ENCODE data around the gene MYLK. TPM values are rescaled to one million over a fixed set of nuclear protein-coding genes. Genes with fewer than 3 reads are reported as not detected.

MYLK gene
- 10 to 100 TPM; 40.5 to 47.7 TPM for total RNA-seq
- 10 to 100 TPM; 17.0 to 21.6 TPM for polyA plus RNA-seq (ENCODE audit: insufficient read length in 2 of 2)
- long read RNA-seq, donor 1, full-length matches to known transcripts, result 13 of 13 reads
- long read RNA-seq, donor 1, partial matches to known transcripts, result 0 of 13 reads
- long read RNA-seq, donor 1, other reads (novel, unspliced or antisense), result 0 of 13 reads
- long read RNA-seq, donor 2, full-length matches to known transcripts, result 2 of 2 reads
- long read RNA-seq, donor 2, partial matches to known transcripts, result 0 of 2 reads
- long read RNA-seq, donor 2, other reads (novel, unspliced or antisense), result 0 of 2 reads
- long read RNA-seq, donor 3, full-length matches to known transcripts, result 8 of 8 reads
- long read RNA-seq, donor 3, partial matches to known transcripts, result 0 of 8 reads
- long read RNA-seq, donor 3, other reads (novel, unspliced or antisense), result 0 of 8 reads
- long read RNA-seq, donor 4, full-length matches to known transcripts, result 38 of 57 reads
- long read RNA-seq, donor 4, partial matches to known transcripts, result 19 of 57 reads
- long read RNA-seq, donor 4, other reads (novel, unspliced or antisense), result 0 of 57 reads

GRCh38 chr3:123884203-123884831, at the start of gene MYLK:
Gene MYLK (minus strand): TSS chr3:123884332. CDS start chr3:123793841, 90,491 bp downstream.
- peak in 4 of 6 donors; percentile 10 to 72 (median 44) for DNase-seq (ENCODE audit: low read depth in 4 of 6, low spot score in 6 of 6)
- Histone ChIP-seq H3K27ac (ENCODE audit: low read depth, low read length) (no peak within 1 kb of the TSS), H3K27me3 (ENCODE audit: control insufficient read depth, insufficient read depth, low read length) (peaks cover 12% of the 10 kb centered on the region), H3K4me3 (ENCODE audit: low read depth, low read length) (peak within 1 kb of the TSS; percentile 40), H3K4me1 (ENCODE audit: control insufficient read depth, insufficient read depth, low read length) (peaks cover 11% of the 10 kb centered on the region), H3K36me3 (ENCODE audit: control insufficient read depth, insufficient read depth, low read length) (no peaks in the 10 kb centered on the region), H3K9me3 (ENCODE audit: control insufficient read depth, insufficient read depth, low read length) (no peaks in the 10 kb centered on the region)
- WGBS (ENCODE audit: insufficient coverage), result 0% methylated on average over 63 of the region's 70 CpGs

GRCh38 chr3:123930445-123930844, 46.3 kb upstream of the MYLK start:
- DNase-seq (ENCODE audit: low read depth in 4 of 6, low spot score in 6 of 6), result no peak
- no peak overlapping the region for H3K4me3 ChIP-seq (ENCODE audit: low read depth, low read length)
- no peaks in the 10 kb centered on the region for H3K9me3 ChIP-seq (ENCODE audit: control insufficient read depth, insufficient read depth, low read length)
- no peaks in the 10 kb centered on the region for H3K4me1 ChIP-seq (ENCODE audit: control insufficient read depth, insufficient read depth, low read length)
- H3K27ac ChIP-seq (ENCODE audit: low read depth, low read length), result no peak overlapping the region
- no peaks in the 10 kb centered on the region for H3K27me3 ChIP-seq (ENCODE audit: control insufficient read depth, insufficient read depth, low read length)
- H3K36me3 ChIP-seq (ENCODE audit: control insufficient read depth, insufficient read depth, low read length), result peaks cover 13% of the 10 kb centered on the region

GRCh38 chr3:123929325-123929724, 45.2 kb upstream of the MYLK start:
- Histone ChIP-seq H3K36me3 (ENCODE audit: control insufficient read depth, insufficient read depth, low read length) (peaks cover 15% of the 10 kb centered on the region), H3K4me3 (ENCODE audit: low read depth, low read length) (no peak overlapping the region)
- WGBS (ENCODE audit: insufficient coverage), result 90% methylated on average over 4 of the region's 9 CpGs

GRCh38 chr3:123926396-123926795, 42.3 kb upstream of the MYLK start:
- DNase-seq (ENCODE audit: low read depth in 4 of 6, low spot score in 6 of 6), result no peak
- Histone ChIP-seq H3K27me3 (ENCODE audit: control insufficient read depth, insufficient read depth, low read length) (no peaks in the 10 kb centered on the region), H3K4me1 (ENCODE audit: control insufficient read depth, insufficient read depth, low read length) (no peaks in the 10 kb centered on the region), H3K9me3 (ENCODE audit: control insufficient read depth, insufficient read depth, low read length) (peaks cover 4% of the 10 kb centered on the region), H3K27ac (ENCODE audit: low read depth, low read length) (no peak overlapping the region), H3K36me3 (ENCODE audit: control insufficient read depth, insufficient read depth, low read length) (peaks cover 8% of the 10 kb centered on the region), H3K4me3 (ENCODE audit: low read depth, low read length) (no peak overlapping the region)

More at GRCh38 chr3:123929325-123929724, 45.2 kb upstream of the MYLK start:
- no peak for DNase-seq (ENCODE audit: low read depth in 4 of 6, low spot score in 6 of 6)
- no peaks in the 10 kb centered on the region for H3K9me3 ChIP-seq (ENCODE audit: control insufficient read depth, insufficient read depth, low read length)
- H3K27ac ChIP-seq (ENCODE audit: low read depth, low read length), result no peak overlapping the region
- H3K27me3 ChIP-seq (ENCODE audit: control insufficient read depth, insufficient read depth, low read length), result no peaks in the 10 kb centered on the region
- no peaks in the 10 kb centered on the region for H3K4me1 ChIP-seq (ENCODE audit: control insufficient read depth, insufficient read depth, low read length)

- Histone ChIP-seq H3K4me3 (ENCODE audit: low read depth, low read length) (no peak overlapping the region), H3K27ac (ENCODE audit: low read depth, low read length) (no peak overlapping the region), H3K9me3 (ENCODE audit: control insufficient read depth, insufficient read depth, low read length) (peaks cover 7% of the 10 kb centered on the region), H3K4me1 (ENCODE audit: control insufficient read depth, insufficient read depth, low read length) (no peaks in the 10 kb centered on the region), H3K27me3 (ENCODE audit: control insufficient read depth, insufficient read depth, low read length) (no peaks in the 10 kb centered on the region), H3K36me3 (ENCODE audit: control insufficient read depth, insufficient read depth, low read length) (peaks cover 7% of the 10 kb centered on the region)
- DNase-seq (ENCODE audit: low read depth in 4 of 6, low spot score in 6 of 6), result no peak
Measured at GRCh38 chr3:123920868-123921267, 36.7 kb upstream of the MYLK start.

GRCh38 chr3:123920383-123920782, 36.3 kb upstream of the MYLK start:
- WGBS (ENCODE audit: insufficient coverage), result 100% methylated on average over 1 of the region's 1 CpG
- no peak overlapping the region for H3K27ac ChIP-seq (ENCODE audit: low read depth, low read length)
- H3K4me1 ChIP-seq (ENCODE audit: control insufficient read depth, insufficient read depth, low read length), result no peaks in the 10 kb centered on the region
- DNase-seq (ENCODE audit: low read depth in 4 of 6, low spot score in 6 of 6), result no peak
- H3K9me3 ChIP-seq (ENCODE audit: control insufficient read depth, insufficient read depth, low read length), result peaks cover 7% of the 10 kb centered on the region
- H3K36me3 ChIP-seq (ENCODE audit: control insufficient read depth, insufficient read depth, low read length), result peaks cover 5% of the 10 kb centered on the region
- no peaks in the 10 kb centered on the region for H3K27me3 ChIP-seq (ENCODE audit: control insufficient read depth, insufficient read depth, low read length)
- no peak overlapping the region for H3K4me3 ChIP-seq (ENCODE audit: low read depth, low read length)

- Histone ChIP-seq H3K36me3 (ENCODE audit: control insufficient read depth, insufficient read depth, low read length) (peaks cover 4% of the 10 kb centered on the region), H3K27ac (ENCODE audit: low read depth, low read length) (no peak overlapping the region), H3K9me3 (ENCODE audit: control insufficient read depth, insufficient read depth, low read length) (peaks cover 7% of the 10 kb centered on the region), H3K4me3 (ENCODE audit: low read depth, low read length) (no peak overlapping the region), H3K4me1 (ENCODE audit: control insufficient read depth, insufficient read depth, low read length) (no peaks in the 10 kb centered on the region), H3K27me3 (ENCODE audit: control insufficient read depth, insufficient read depth, low read length) (no peaks in the 10 kb centered on the region)
- no peak for DNase-seq (ENCODE audit: low read depth in 4 of 6, low spot score in 6 of 6)
- 100% methylated on average over 3 of the region's 3 CpGs for WGBS (ENCODE audit: insufficient coverage)
Measured at GRCh38 chr3:123919353-123919752, 35.2 kb upstream of the MYLK start.

- peak in 3 of 6 donors; percentile 2 to 21 (median 10) for DNase-seq (ENCODE audit: low read depth in 4 of 6, low spot score in 6 of 6)
- peaks cover 4% of the 10 kb centered on the region for H3K36me3 ChIP-seq (ENCODE audit: control insufficient read depth, insufficient read depth, low read length)
- 46% methylated on average over 4 of the region's 5 CpGs for WGBS (ENCODE audit: insufficient coverage)
- H3K9me3 ChIP-seq (ENCODE audit: control insufficient read depth, insufficient read depth, low read length), result no peaks in the 10 kb centered on the region
- H3K4me3 ChIP-seq (ENCODE audit: low read depth, low read length), result no peak overlapping the region
- H3K27me3 ChIP-seq (ENCODE audit: control insufficient read depth, insufficient read depth, low read length), result no peaks in the 10 kb centered on the region
- H3K4me1 ChIP-seq (ENCODE audit: control insufficient read depth, insufficient read depth, low read length), result no peaks in the 10 kb centered on the region
- H3K27ac ChIP-seq (ENCODE audit: low read depth, low read length), result no peak overlapping the region
Measured at GRCh38 chr3:123914829-123915228, 30.7 kb upstream of the MYLK start.

- DNase-seq (ENCODE audit: low read depth in 4 of 6, low spot score in 6 of 6), result no peak
- H3K27me3 ChIP-seq (ENCODE audit: control insufficient read depth, insufficient read depth, low read length), result no peaks in the 10 kb centered on the region
- no peak overlapping the region for H3K4me3 ChIP-seq (ENCODE audit: low read depth, low read length)
- WGBS (ENCODE audit: insufficient coverage), result 100% methylated on average over 1 of the region's 2 CpGs
- H3K9me3 ChIP-seq (ENCODE audit: control insufficient read depth, insufficient read depth, low read length), result no peaks in the 10 kb centered on the region
- no peaks in the 10 kb centered on the region for H3K36me3 ChIP-seq (ENCODE audit: control insufficient read depth, insufficient read depth, low read length)
- no peak overlapping the region for H3K27ac ChIP-seq (ENCODE audit: low read depth, low read length)
- H3K4me1 ChIP-seq (ENCODE audit: control insufficient read depth, insufficient read depth, low read length), result no peaks in the 10 kb centered on the region
Measured at GRCh38 chr3:123909785-123910184, 25.7 kb upstream of the MYLK start.

- Histone ChIP-seq H3K27ac (ENCODE audit: low read depth, low read length) (no peak overlapping the region), H3K27me3 (ENCODE audit: control insufficient read depth, insufficient read depth, low read length) (no peaks in the 10 kb centered on the region), H3K9me3 (ENCODE audit: control insufficient read depth, insufficient read depth, low read length) (no peaks in the 10 kb centered on the region), H3K36me3 (ENCODE audit: control insufficient read depth, insufficient read depth, low read length) (no peaks in the 10 kb centered on the region), H3K4me1 (ENCODE audit: control insufficient read depth, insufficient read depth, low read length) (no peaks in the 10 kb centered on the region), H3K4me3 (ENCODE audit: low read depth, low read length) (no peak overlapping the region)
- DNase-seq (ENCODE audit: low read depth in 4 of 6, low spot score in 6 of 6), result no peak
- WGBS (ENCODE audit: insufficient coverage), result 88% methylated on average over 1 of the region's 2 CpGs
Measured at GRCh38 chr3:123907720-123908119, 23.6 kb upstream of the MYLK start.

Measured in spinal cord (tissue), 10 donors.